Thoracic aorta (tissue), 2 donors: ENCODE results near the gene AHRR. TPM values are rescaled to one million over a fixed set of nuclear protein-coding genes. Genes with fewer than 3 reads are reported as not detected.

Source experiments
- ATAC-seq: fragments of 150-250 bp; one replicate; pipeline ENCODE4 v1.8.0; 2017; ENCODE audit warnings: low read depth; ENCODE audit not compliant: insufficient number of reproducible peaks, low FRiP score
- DNase-seq: peaks from one replicate; pipeline ENCODE4 v3.0.0-alpha.2; 2020; ENCODE audit warnings: low spot score
- H3K27ac ChIP-seq, 2 donors: fragments of 200-600 bp; sonication (generic); 1 replicate in 1 of 2; 2 replicates in 1 of 2; pipeline ENCODE4 v1.5.1; 2016; ENCODE audit warnings: mild to moderate bottlenecking in 2 of 2, moderate library complexity in 2 of 2
- H3K27me3 ChIP-seq: fragments of 200-600 bp; sonication (generic); replicated peaks from 2 replicates; pipeline ENCODE4 v1.6.0; 2016; ENCODE audit warnings: mild to moderate bottlenecking; ENCODE audit not compliant: insufficient read depth
- H3K36me3 ChIP-seq: fragments of 200-600 bp; sonication (generic); one replicate; pipeline ENCODE4 v1.5.1; 2016
- H3K4me1 ChIP-seq, 2 donors: fragments of 200-600 bp; sonication (generic); 1 replicate in 1 of 2; 2 replicates in 1 of 2; pipeline versions ENCODE4 v1.5.1 to v1.6.0; 2016; ENCODE audit warnings: low read depth in 2 of 2, mild to moderate bottlenecking in 1 of 2; ENCODE audit not compliant: control insufficient read depth in 1 of 2
- H3K4me3 ChIP-seq: fragments of 200-600 bp; sonication (generic); 2 replicates; pipeline ENCODE4 v1.5.1; 2016; ENCODE audit warnings: mild to moderate bottlenecking
- H3K9me3 ChIP-seq: fragments of 200-600 bp; sonication (generic); 2 replicates; pipeline ENCODE4 v1.5.1; 2016
- CTCF ChIP-seq: fragments of 200-600 bp; sonication (generic); IDR thresholded peaks from one replicate; pipeline ENCODE4 v1.5.1; 2019; ENCODE audit warnings: antibody characterized with exemption
- total RNA-seq, 2 donors: library from RNA; depleted of rRNA; stranded (reverse); fragments of >200 nt; gene quantifications; one replicate each; pipeline versions ENCODE4 v1.1.0 to v1.2.3, GENCODE V29; 2016

The AHRR gene
- total RNA-seq, 2 donors from 2014 or later: 0.85 to 3.1 TPM

- ATAC-seq: no peak
Observed at GRCh38 chr5:402615-403359, 81.3 kb downstream of the AHRR start.

GRCh38 chr5:403995-404394 is 82.5 kb downstream of the AHRR start:
- no peaks in the 10 kb centered on the region for H3K27me3 ChIP-seq
- ATAC-seq (no peak), DNase-seq (no peak)
- H3K4me3 ChIP-seq: no peak overlapping the region
- no peaks in the 10 kb centered on the region for H3K36me3 ChIP-seq
- H3K27ac ChIP-seq: no peak overlapping the region
- H3K4me1 ChIP-seq: peaks cover 0 to 14% of the 10 kb centered on the region in 2 donors
- H3K9me3 ChIP-seq: no peaks in the 10 kb centered on the region
- TF ChIP-seq CTCF: no peak

More at GRCh38 chr5:402615-403359, 81.3 kb downstream of the AHRR start:
- H3K9me3 ChIP-seq: no peaks in the 10 kb centered on the region
- H3K27ac ChIP-seq: no peak overlapping the region
- no peaks in the 10 kb centered on the region for H3K36me3 ChIP-seq
- TF ChIP-seq CTCF: no peak
- no peak overlapping the region for H3K4me3 ChIP-seq
- peaks cover 0 to 14% of the 10 kb centered on the region in 2 donors for H3K4me1 ChIP-seq
- no peak for DNase-seq
- no peaks in the 10 kb centered on the region for H3K27me3 ChIP-seq

- no peaks in the 10 kb centered on the region for H3K36me3 ChIP-seq
- no peak for DNase-seq
- H3K9me3 ChIP-seq: no peaks in the 10 kb centered on the region
- no peak for ATAC-seq
- no peaks in the 10 kb centered on the region for H3K27me3 ChIP-seq
- H3K4me3 ChIP-seq: no peak overlapping the region
- no peak overlapping the region for H3K27ac ChIP-seq
- no peak for TF ChIP-seq CTCF
- peaks cover 0 to 9% of the 10 kb centered on the region in 2 donors for H3K4me1 ChIP-seq
Observed at GRCh38 chr5:404666-405241, 83.2 kb downstream of the AHRR start.

- DNase-seq (no peak), ATAC-seq (no peak)
Observed at GRCh38 chr5:405421-405820, 83.9 kb downstream of the AHRR start.

More at GRCh38 chr5:405421-405820, 83.9 kb downstream of the AHRR start:
- no peak for TF ChIP-seq CTCF
- H3K4me1 ChIP-seq: peaks cover 0 to 3% of the 10 kb centered on the region in 2 donors
- H3K9me3 ChIP-seq: no peaks in the 10 kb centered on the region
- H3K27me3 ChIP-seq: no peaks in the 10 kb centered on the region
- H3K36me3 ChIP-seq: no peaks in the 10 kb centered on the region
- no peak overlapping the region for H3K4me3 ChIP-seq
- H3K27ac ChIP-seq: no peak overlapping the region
